ENCODE measurements around the gene ERVH48-1. TPM values are rescaled to one million over a fixed set of nuclear protein-coding genes. Genes with fewer than 3 reads are reported as not detected.

Gene ERVH48-1
- total and polyA plus RNA-seq, 4 donors: 0.03 to 0.19 TPM; not detected in 2

GRCh38 chr21:42942244-42942643, 16.8 kb upstream of the ERVH48-1 start (continued):
- TF ChIP-seq REST (IDR thresholded peaks at IDR 0.05): no peak
- no peak for TF ChIP-seq HNF4A (conservative IDR thresholded peaks at IDR 0.05)
- TF ChIP-seq JUND (IDR thresholded peaks at IDR 0.05): no peak

DNA sequence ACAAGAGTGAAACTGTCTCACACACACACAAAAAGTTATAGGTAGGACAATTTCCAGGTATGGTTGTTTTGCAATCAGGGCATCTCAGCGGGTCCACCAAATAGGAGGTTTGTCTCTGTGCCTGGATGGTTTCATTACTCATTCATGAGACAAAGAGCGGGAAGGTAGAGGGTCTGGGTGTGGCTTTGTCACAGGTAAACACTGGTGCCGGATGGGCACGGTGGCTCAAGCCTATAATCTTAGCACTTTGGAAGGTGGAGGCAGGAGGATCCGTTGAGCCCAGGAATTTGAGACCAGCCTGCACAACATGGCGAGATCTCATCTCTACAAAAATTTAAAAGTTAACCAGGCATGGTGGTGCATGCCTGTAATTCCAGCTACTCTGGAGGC, 16.3 kb upstream of the ERVH48-1 start:
- Histone ChIP-seq H3K4me3 (ENCODE audit: low read depth in 1 of 3, low read length in 3 of 3) (no peak overlapping the region), H3K27me3 (ENCODE audit: control insufficient read depth in 4 of 4, insufficient read depth in 4 of 4, low read length in 3 of 4) (no peaks in the 10 kb centered on the region), H3K9ac (ENCODE audit: low read depth in 1 of 2, low read length in 2 of 2) (no peak overlapping the region), H3K9me3 (ENCODE audit: control insufficient read depth in 4 of 4, low read length in 3 of 4) (no peaks in the 10 kb centered on the region), H3K4me1 (ENCODE audit: control insufficient read depth in 4 of 4, insufficient read depth in 4 of 4, low read length in 3 of 4) (peaks cover 0 to 8% (median 2%) of the 10 kb centered on the region in 4 donors), H3K36me3 (ENCODE audit: control insufficient read depth in 4 of 4, insufficient read depth in 3 of 4, low read depth in 1 of 4, low read length in 3 of 4) (no peaks in the 10 kb centered on the region), H3K27ac (ENCODE audit: low read depth in 1 of 2, low read length in 2 of 2) (no peak overlapping the region)
- WGBS: 95% methylated on average over 6 of the region's 6 CpGs
- DNase-seq (ENCODE audit: low spot score): no peak
- TF ChIP-seq GABPA (IDR thresholded peaks at IDR 0.05 in 1 of 2, conservative IDR thresholded peaks at IDR 0.05 in 1 of 2) (no peak), MAX (IDR thresholded peaks at IDR 0.05) (no peak), HNF4G (IDR thresholded peaks at IDR 0.05) (no peak), ATF3 (IDR thresholded peaks at IDR 0.05) (no peak), JUND (IDR thresholded peaks at IDR 0.05) (no peak)

DNA sequence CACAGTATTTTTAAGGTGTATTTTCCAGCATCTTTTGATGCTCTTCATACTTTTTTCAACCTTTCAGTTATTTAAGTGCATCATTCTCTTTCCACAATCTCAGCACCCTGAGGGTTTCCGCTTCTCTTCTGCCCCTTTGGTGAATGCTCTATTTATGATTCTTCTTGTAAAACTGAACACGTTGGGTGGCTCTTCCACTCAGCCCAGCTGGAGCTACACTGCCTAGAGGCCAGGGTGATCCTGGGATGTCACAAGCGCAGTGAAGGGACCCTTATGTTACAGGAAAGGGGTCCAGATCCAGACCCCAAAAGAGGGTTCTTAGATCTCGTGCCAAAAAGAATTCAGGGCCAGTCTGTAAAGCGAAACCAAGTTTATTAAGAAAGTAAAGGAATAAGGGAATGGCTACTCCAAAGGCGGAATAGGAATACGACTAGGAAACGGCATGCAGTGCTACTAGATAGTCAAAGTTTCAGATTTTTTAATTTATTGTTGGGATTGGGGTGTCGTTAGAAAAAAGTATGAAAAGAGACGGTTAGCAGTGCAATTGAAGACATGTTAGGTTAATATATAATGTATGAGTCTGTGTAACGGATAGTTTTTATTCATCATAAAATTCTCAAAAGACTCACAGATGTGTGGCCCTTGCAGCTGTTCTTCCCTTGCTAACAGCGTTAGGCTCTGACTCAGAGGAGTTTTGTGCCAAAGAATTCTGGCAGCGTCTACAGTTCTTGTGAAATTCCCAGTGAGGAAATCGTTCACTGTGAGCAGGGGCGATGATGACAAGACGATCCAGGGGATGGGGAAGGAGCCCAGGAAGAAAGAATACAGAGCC, 14.4 kb upstream of the ERVH48-1 start:
- TF ChIP-seq ZBTB33 (IDR thresholded peaks at IDR 0.05) (no peak), HNF4A (conservative IDR thresholded peaks at IDR 0.05) (peak; percentile 45 to 47), REST (IDR thresholded peaks at IDR 0.05) (no peak), YY1 (IDR thresholded peaks at IDR 0.05) (no peak), ATF3 (IDR thresholded peaks at IDR 0.05) (peak; percentile 79), JUND (IDR thresholded peaks at IDR 0.05) (peak; percentile 91 to 94), NR2F2 (IDR thresholded peaks at IDR 0.05) (no peak), SP1 (IDR thresholded peaks at IDR 0.05) (peak; percentile 31), RXRA (IDR thresholded peaks at IDR 0.05) (peak; percentile 27 to 47), EGR1 (IDR thresholded peaks at IDR 0.05; ENCODE audit: low read depth in 2 of 2) (no peak), RAD21 (IDR thresholded peaks at IDR 0.05) (peak; percentile 28 to 48), GABPA (IDR thresholded peaks at IDR 0.05 in 1 of 2, conservative IDR thresholded peaks at IDR 0.05 in 1 of 2) (no peak), CTCF (IDR thresholded peaks at IDR 0.05; ENCODE audit: low read depth, low read length, missing input control) (no peak)
- Histone ChIP-seq H3K36me3 (ENCODE audit: control insufficient read depth in 4 of 4, insufficient read depth in 3 of 4, low read depth in 1 of 4, low read length in 3 of 4) (no peaks in the 10 kb centered on the region), H3K9ac (ENCODE audit: low read depth in 1 of 2, low read length in 2 of 2) (no peak overlapping the region), H3K4me1 (ENCODE audit: control insufficient read depth in 4 of 4, insufficient read depth in 4 of 4, low read length in 3 of 4) (peaks cover 0 to 8% (median 2%) of the 10 kb centered on the region in 4 donors), H3K27ac (ENCODE audit: low read depth in 1 of 2, low read length in 2 of 2) (no peak overlapping the region), H3K9me3 (ENCODE audit: control insufficient read depth in 4 of 4, low read length in 3 of 4) (no peaks in the 10 kb centered on the region), H3K4me3 (ENCODE audit: low read depth in 1 of 3, low read length in 3 of 3) (no peak overlapping the region), H3K27me3 (ENCODE audit: control insufficient read depth in 4 of 4, insufficient read depth in 4 of 4, low read length in 3 of 4) (no peaks in the 10 kb centered on the region)
- DNase-seq (ENCODE audit: low spot score): no peak
- 51% methylated on average over 16 of the region's 16 CpGs for WGBS

All from liver (tissue), 9 donors.